ENCODE data around the gene ANKRD33B. TPM values are rescaled to one million over a fixed set of nuclear protein-coding genes. Genes with fewer than 3 reads are reported as not detected.

The ANKRD33B gene
- total RNA-seq, 3 donors from 2014 or later (not counting 1 experiment from before 2014, with no cell fraction given): 2.4 to 4.3 (median 3.9) TPM

GRCh38 chr5:10699987-10700386 lies 136.1 kb downstream of the ANKRD33B start:
- no peaks in the 10 kb centered on the region for H3K9me3 Mint-ChIP-seq

GRCh38 chr5:10700516-10700915 lies 136.6 kb downstream of the ANKRD33B start:
- Histone ChIP-seq H3K27me3 (ENCODE audit: control insufficient read depth, insufficient read depth, low read length) (no peaks in the 10 kb centered on the region), H3K27ac (ENCODE audit: low read length) (no peak overlapping the region), H3K4me1 (ENCODE audit: control insufficient read depth, insufficient read depth, low read length) (peaks cover 27% of the 10 kb centered on the region), H3K9me3 (ENCODE audit: control insufficient read depth, insufficient read depth, low read length) (no peaks in the 10 kb centered on the region), H3K36me3 (ENCODE audit: control insufficient read depth, insufficient read depth, low read length) (no peaks in the 10 kb centered on the region), H3K4me3 (ENCODE audit: low read length) (no peak overlapping the region)
- Mint-ChIP-seq H3K27ac (no peak overlapping the region), H3K27me3 (ENCODE audit: low read depth in 2 of 2) (no peaks in the 10 kb centered on the region), H3K36me3 (no peaks in the 10 kb centered on the region), H3K4me1 (peaks cover 45 to 48% of the 10 kb centered on the region in 2 donors), H3K4me3 (no peak overlapping the region), H3K9me3 (no peaks in the 10 kb centered on the region)
- intact Hi-C loops (cut with micrococcal nuclease): no loop called here
- TF ChIP-seq, protein P1, sequence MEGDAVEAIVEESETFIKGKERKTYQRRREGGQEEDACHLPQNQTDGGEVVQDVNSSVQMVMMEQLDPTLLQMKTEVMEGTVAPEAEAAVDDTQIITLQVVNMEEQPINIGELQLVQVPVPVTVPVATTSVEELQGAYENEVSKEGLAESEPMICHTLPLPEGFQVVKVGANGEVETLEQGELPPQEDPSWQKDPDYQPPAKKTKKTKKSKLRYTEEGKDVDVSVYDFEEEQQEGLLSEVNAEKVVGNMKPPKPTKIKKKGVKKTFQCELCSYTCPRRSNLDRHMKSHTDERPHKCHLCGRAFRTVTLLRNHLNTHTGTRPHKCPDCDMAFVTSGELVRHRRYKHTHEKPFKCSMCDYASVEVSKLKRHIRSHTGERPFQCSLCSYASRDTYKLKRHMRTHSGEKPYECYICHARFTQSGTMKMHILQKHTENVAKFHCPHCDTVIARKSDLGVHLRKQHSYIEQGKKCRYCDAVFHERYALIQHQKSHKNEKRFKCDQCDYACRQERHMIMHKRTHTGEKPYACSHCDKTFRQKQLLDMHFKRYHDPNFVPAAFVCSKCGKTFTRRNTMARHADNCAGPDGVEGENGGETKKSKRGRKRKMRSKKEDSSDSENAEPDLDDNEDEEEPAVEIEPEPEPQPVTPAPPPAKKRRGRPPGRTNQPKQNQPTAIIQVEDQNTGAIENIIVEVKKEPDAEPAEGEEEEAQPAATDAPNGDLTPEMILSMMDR (IDR thresholded peaks at IDR 0.05): no peak
- DNase-seq (no peak), ATAC-seq (no peak)
- WGBS (ENCODE audit: insufficient coverage): 95% methylated on average over 7 of the region's 7 CpGs

More at GRCh38 chr5:10699987-10700386, 136.1 kb downstream of the ANKRD33B start:
- H3K27ac Mint-ChIP-seq: peak overlapping the region in 1 of 2 donors; percentile 14
- no peaks in the 10 kb centered on the region for H3K36me3 Mint-ChIP-seq
- H3K9me3 ChIP-seq (ENCODE audit: control insufficient read depth, insufficient read depth, low read length): no peaks in the 10 kb centered on the region
- no peaks in the 10 kb centered on the region for H3K27me3 ChIP-seq (ENCODE audit: control insufficient read depth, insufficient read depth, low read length)
- H3K4me3 ChIP-seq (ENCODE audit: low read length): no peak overlapping the region
- intact Hi-C loops (cut with micrococcal nuclease): loop anchor here (10.0 kb wide), 1 partner anchor 255 kb away; the partner anchor contains the start of gene ROPN1L
- ATAC-seq (no peak), DNase-seq (no peak)
- TF ChIP-seq, protein P1 (IDR thresholded peaks at IDR 0.05): no peak
- WGBS (ENCODE audit: insufficient coverage): 64% methylated on average over 8 of the region's 8 CpGs
- no peak overlapping the region for H3K4me3 Mint-ChIP-seq
- no peak overlapping the region for H3K27ac ChIP-seq (ENCODE audit: low read length)
- peaks cover 27% of the 10 kb centered on the region for H3K4me1 ChIP-seq (ENCODE audit: control insufficient read depth, insufficient read depth, low read length)
- no peaks in the 10 kb centered on the region for H3K27me3 Mint-ChIP-seq (ENCODE audit: low read depth in 2 of 2)
- H3K36me3 ChIP-seq (ENCODE audit: control insufficient read depth, insufficient read depth, low read length): no peaks in the 10 kb centered on the region
- H3K4me1 Mint-ChIP-seq: peaks cover 45 to 48% of the 10 kb centered on the region in 2 donors

- Histone ChIP-seq H3K4me1 (ENCODE audit: control insufficient read depth, insufficient read depth, low read length) (peaks cover 19% of the 10 kb centered on the region), H3K27me3 (ENCODE audit: control insufficient read depth, insufficient read depth, low read length) (no peaks in the 10 kb centered on the region), H3K9me3 (ENCODE audit: control insufficient read depth, insufficient read depth, low read length) (no peaks in the 10 kb centered on the region), H3K4me3 (ENCODE audit: low read length) (no peak overlapping the region), H3K36me3 (ENCODE audit: control insufficient read depth, insufficient read depth, low read length) (no peaks in the 10 kb centered on the region), H3K27ac (ENCODE audit: low read length) (no peak overlapping the region)
- ATAC-seq (peak in 2 of 3 donors; percentile 45 to 65), DNase-seq (peak in 1 of 2 donors; percentile 60)
- H3K4me1 Mint-ChIP-seq: peaks cover 44 to 46% of the 10 kb centered on the region in 2 donors
- 65% methylated on average over 6 of the region's 6 CpGs for WGBS (ENCODE audit: insufficient coverage)
- intact Hi-C loops (cut with micrococcal nuclease): no loop called here
- TF ChIP-seq, protein P1 (IDR thresholded peaks at IDR 0.05): peak; percentile 72
- no peak overlapping the region for H3K4me3 Mint-ChIP-seq
- no peaks in the 10 kb centered on the region for H3K27me3 Mint-ChIP-seq (ENCODE audit: low read depth in 2 of 2)
- no peaks in the 10 kb centered on the region for H3K9me3 Mint-ChIP-seq
- no peaks in the 10 kb centered on the region for H3K36me3 Mint-ChIP-seq
- H3K27ac Mint-ChIP-seq: no peak overlapping the region
Measured at GRCh38 chr5:10701567-10702039, 137.7 kb downstream of the ANKRD33B start.
